ENCODE measurements around the gene SLC9A1. TPM values are rescaled to one million over a fixed set of nuclear protein-coding genes. Genes with fewer than 3 reads are reported as not detected.

Gene SLC9A1
- total RNA-seq, 6 experiments from 2014 or later: 37.1 to 51.0 (median 44.7) TPM

GRCh38 chr1:27166351-27166802 lies 11.5 kb upstream of the SLC9A1 start:
- Mint-ChIP-seq H3K9me3 (no peaks in the 10 kb centered on the region), H3K4me3 (no peak overlapping the region), H3K4me1 (ENCODE audit: low read depth) (no peaks in the 10 kb centered on the region), H3K27ac (no peak overlapping the region), H3K27me3 (ENCODE audit: insufficient read depth) (peaks cover 4% of the 10 kb centered on the region), H3K36me3 (ENCODE audit: low read depth) (no peaks in the 10 kb centered on the region)
- no peak for TF ChIP-seq CTCF (IDR thresholded peaks at IDR 0.05)
- peak; percentile 65 for DNase-seq

GRCh38 chr1:27163093-27163492 lies 8.2 kb upstream of the SLC9A1 start:
- TF ChIP-seq CTCF (IDR thresholded peaks at IDR 0.05): no peak
- Mint-ChIP-seq H3K4me3 (no peak overlapping the region), H3K36me3 (ENCODE audit: low read depth) (no peaks in the 10 kb centered on the region), H3K4me1 (ENCODE audit: low read depth) (no peaks in the 10 kb centered on the region), H3K27ac (no peak overlapping the region), H3K9me3 (no peaks in the 10 kb centered on the region), H3K27me3 (ENCODE audit: insufficient read depth) (peaks cover 2% of the 10 kb centered on the region)
- no peak for DNase-seq

- Mint-ChIP-seq H3K4me3 (no peak overlapping the region), H3K27ac (no peak overlapping the region), H3K4me1 (ENCODE audit: low read depth) (no peaks in the 10 kb centered on the region), H3K36me3 (ENCODE audit: low read depth) (no peaks in the 10 kb centered on the region), H3K27me3 (ENCODE audit: insufficient read depth) (peaks cover 2% of the 10 kb centered on the region; the same call in 1 of the 2 replicates), H3K9me3 (no peaks in the 10 kb centered on the region)
- no peak for DNase-seq
- TF ChIP-seq CTCF (IDR thresholded peaks at IDR 0.05): no peak
Observed at GRCh38 chr1:27162090-27162489, 7.2 kb upstream of the SLC9A1 start.

GRCh38 chr1:27161594-27161993 lies 6.7 kb upstream of the SLC9A1 start:
- no peak overlapping the region for H3K4me3 Mint-ChIP-seq
- no peak for DNase-seq
- H3K9me3 Mint-ChIP-seq: no peaks in the 10 kb centered on the region
- TF ChIP-seq CTCF (IDR thresholded peaks at IDR 0.05): no peak
- H3K27ac Mint-ChIP-seq: no peak overlapping the region
- no peaks in the 10 kb centered on the region for H3K4me1 Mint-ChIP-seq (ENCODE audit: low read depth)
- peaks cover 2% of the 10 kb centered on the region; the same call in 1 of the 2 replicates for H3K27me3 Mint-ChIP-seq (ENCODE audit: insufficient read depth)
- no peaks in the 10 kb centered on the region for H3K36me3 Mint-ChIP-seq (ENCODE audit: low read depth)

GRCh38 chr1:27157194-27157593 lies 2.3 kb upstream of the SLC9A1 start:
- no peak overlapping the region for H3K4me3 Mint-ChIP-seq
- H3K27me3 Mint-ChIP-seq (ENCODE audit: insufficient read depth): peaks cover 2% of the 10 kb centered on the region; the same call in 1 of the 2 replicates
- TF ChIP-seq CTCF (IDR thresholded peaks at IDR 0.05): no peak
- peaks cover 32% of the 10 kb centered on the region for H3K4me1 Mint-ChIP-seq (ENCODE audit: low read depth)
- H3K27ac Mint-ChIP-seq: no peak overlapping the region
- no peaks in the 10 kb centered on the region; the same call in 1 of the 2 replicates for H3K9me3 Mint-ChIP-seq
- H3K36me3 Mint-ChIP-seq (ENCODE audit: low read depth): no peaks in the 10 kb centered on the region
- DNase-seq: no peak

Measured in HFFc6 (cell line).